ENCODE measurements around the gene C2CD2.

Gene C2CD2

GRCh38 chr21:41895643-41896493, 58.0 kb downstream of the C2CD2 start:
- H3K4me3 ChIP-seq (ENCODE audit: control insufficient read depth, low read depth, low read length) = no peak overlapping the region
- TF ChIP-seq CTCF (IDR thresholded peaks at IDR 0.05; ENCODE audit: control insufficient read depth, insufficient read depth, low read depth, low read length, missing control alignments) = no peak
- no peak for DNase-seq (ENCODE audit: low read depth)

- no peak for DNase-seq (ENCODE audit: low read depth)
- no peak for TF ChIP-seq CTCF (IDR thresholded peaks at IDR 0.05; ENCODE audit: control insufficient read depth, insufficient read depth, low read depth, low read length, missing control alignments)
- no peak overlapping the region for H3K4me3 ChIP-seq (ENCODE audit: control insufficient read depth, low read depth, low read length)
Observed at GRCh38 chr21:41894922-41895557, 58.8 kb downstream of the C2CD2 start.

GRCh38 chr21:41894511-41894910, 59.3 kb downstream of the C2CD2 start:
- no peak for DNase-seq (ENCODE audit: low read depth)
- H3K4me3 ChIP-seq (ENCODE audit: control insufficient read depth, low read depth, low read length) = no peak overlapping the region
- TF ChIP-seq CTCF (IDR thresholded peaks at IDR 0.05; ENCODE audit: control insufficient read depth, insufficient read depth, low read depth, low read length, missing control alignments) = no peak

- TF ChIP-seq CTCF (IDR thresholded peaks at IDR 0.05; ENCODE audit: control insufficient read depth, insufficient read depth, low read depth, low read length, missing control alignments) = no peak
- DNase-seq (ENCODE audit: low read depth) = no peak
- no peak overlapping the region for H3K4me3 ChIP-seq (ENCODE audit: control insufficient read depth, low read depth, low read length)
Observed at GRCh38 chr21:41892726-41893125, 61.1 kb downstream of the C2CD2 start.

- TF ChIP-seq CTCF (IDR thresholded peaks at IDR 0.05; ENCODE audit: control insufficient read depth, insufficient read depth, low read depth, low read length, missing control alignments) = no peak
- DNase-seq (ENCODE audit: low read depth) = no peak
- no peak overlapping the region for H3K4me3 ChIP-seq (ENCODE audit: control insufficient read depth, low read depth, low read length)
Observed at GRCh38 chr21:41891132-41891531, 62.7 kb downstream of the C2CD2 start.

- TF ChIP-seq CTCF (IDR thresholded peaks at IDR 0.05; ENCODE audit: control insufficient read depth, insufficient read depth, low read depth, low read length, missing control alignments) = no peak
- no peak overlapping the region for H3K4me3 ChIP-seq (ENCODE audit: control insufficient read depth, low read depth, low read length)
- no peak for DNase-seq (ENCODE audit: low read depth)
Observed at GRCh38 chr21:41890355-41890754, 63.5 kb downstream of the C2CD2 start.

All from AG09309 (cell line).